GM12878 (cell line): ENCODE data around the gene WDR17. TPM values are rescaled to one million over a fixed set of nuclear protein-coding genes. Genes with fewer than 3 reads are reported as not detected.

Experiments used
- BCL11A ChIP-seq: IDR thresholded peaks from 2 replicates; pipeline ENCODE4 v1.6.1; 2011; ENCODE audit warnings: low read depth, low read length
- CEBPB ChIP-seq, 2 experiments: fragments of 150-350 bp in 1 of 2; IDR thresholded peaks; 2 replicates each; pipeline ENCODE4 v1.6.1; 2012 to 2014; ENCODE audit warnings: low read depth in 2 of 2, low read length in 2 of 2, borderline replicate concordance in 1 of 2, inconsistent platforms in 1 of 2
- DPF2 ChIP-seq: fragments of 450-650 bp; IDR thresholded peaks from 2 replicates; pipeline ENCODE4 v1.6.1; 2017; ENCODE audit warnings: mild to moderate bottlenecking
- E4F1 ChIP-seq: fragments of 450-650 bp; IDR thresholded peaks from 2 replicates; pipeline ENCODE4 v1.6.1; 2018; ENCODE audit warnings: borderline replicate concordance, mild to moderate bottlenecking; ENCODE audit not compliant: partially characterized antibody
- EGR1 ChIP-seq, 2 experiments: IDR thresholded peaks; 1 replicate in 1 of 2; 2 replicates in 1 of 2; pipeline ENCODE4 v1.6.1; 2011 to 2012; ENCODE audit warnings: low read depth in 2 of 2, low read length in 2 of 2, borderline replicate concordance in 1 of 2, mild to moderate bottlenecking in 1 of 2, moderate library complexity in 1 of 2
- IKZF1 ChIP-seq: fragments of 450-650 bp; conservative IDR thresholded peaks from 2 replicates; pipeline ENCODE4 v1.6.1; 2017; ENCODE audit warnings: antibody characterized with exemption, mild to moderate bottlenecking
- IRF4 ChIP-seq: IDR thresholded peaks from 2 replicates; pipeline ENCODE4 v1.6.1; 2011; ENCODE audit warnings: low read depth, low read length
- MAX ChIP-seq: IDR thresholded peaks from 2 replicates; pipeline ENCODE4 v1.6.1; 2012; ENCODE audit warnings: low read depth, low read length, improper control_type of control experiment
- MTA2 ChIP-seq: fragments of 450-650 bp; IDR thresholded peaks from 2 replicates; pipeline ENCODE4 v1.6.1; 2016; ENCODE audit warnings: low read depth, mild to moderate bottlenecking, moderate library complexity
- NFIC ChIP-seq: IDR thresholded peaks from 2 replicates; pipeline ENCODE4 v1.6.1; 2012; ENCODE audit warnings: low read depth, mild to moderate bottlenecking, inconsistent platforms, low read length, moderate library complexity
- NKRF ChIP-seq: fragments of 450-650 bp; conservative IDR thresholded peaks from 2 replicates; pipeline ENCODE4 v1.6.1; 2017; ENCODE audit warnings: mild to moderate bottlenecking, moderate library complexity
- RAD51 ChIP-seq: fragments of 450-650 bp; IDR thresholded peaks from 2 replicates; pipeline ENCODE4 v1.6.1; 2016; ENCODE audit warnings: moderate library complexity, mild to moderate bottlenecking, inconsistent platforms
- SKIL ChIP-seq: fragments of 450-650 bp; IDR thresholded peaks from 2 replicates; pipeline ENCODE4 v1.6.1; 2017; ENCODE audit warnings: mild to moderate bottlenecking, low read depth, inconsistent platforms; ENCODE audit not compliant: poor library complexity, severe bottlenecking
- SMAD1 ChIP-seq: fragments of 450-650 bp; IDR thresholded peaks from 2 replicates; pipeline ENCODE4 v1.6.1; 2018; ENCODE audit warnings: mild to moderate bottlenecking, low read depth; ENCODE audit not compliant: partially characterized antibody
- SREBF1 ChIP-seq: IDR thresholded peaks from 2 replicates; pipeline ENCODE4 v1.6.1; 2012; ENCODE audit warnings: mild to moderate bottlenecking, low read length
- TAF1 ChIP-seq: IDR thresholded peaks from 2 replicates; pipeline ENCODE4 v1.6.1; 2011; ENCODE audit warnings: mild to moderate bottlenecking, low read depth, low read length, borderline replicate concordance
- ZBTB40 ChIP-seq: fragments of 450-650 bp; IDR thresholded peaks from 2 replicates; pipeline ENCODE4 v1.6.1; 2016; ENCODE audit warnings: mild to moderate bottlenecking, moderate library complexity, borderline replicate concordance
- polyA plus RNA-seq, 11 experiments: library from polyadenylated mRNA; depleted of rRNA in 4 of 11; unstranded in 6 of 11; stranded (reverse) in 5 of 11; fragments of >200 nt; fragmentation: Nextera tagmentation in 4 of 11; fragmentation: Illumina TruSeq in 1 of 11; extraction: Ambion mirVana in 4 of 11; extraction: Trizol in 1 of 11; gene quantifications; 1 replicate in 1 of 11; 2 replicates in 10 of 11; pipeline versions ENCODE4 v1.2.1 to v1.2.3, GENCODE V29; 2011 to 2016; ENCODE audit warnings: inconsistent platforms in 2 of 11, missing spikeins in 2 of 11, low read depth in 1 of 11
- total RNA-seq, 4 experiments: library from RNA; depleted of rRNA in 3 of 4; stranded (reverse); fragments of >200 nt in 3 of 4; fragmentation: Illumina TruSeq in 1 of 4; extraction: Trizol in 1 of 4; gene quantifications; 2 replicates each; pipeline versions ENCODE4 v1.2.1 to v1.2.3, GENCODE V29; 2013 to 2021

Gene WDR17
- total and polyA plus RNA-seq, 10 of the 15 experiments (the other 5 are each of a cell fraction or from before 2014, with no cell fraction given), result 0.43 to 3.8 (median 2.8) TPM

- TF ChIP-seq BCL11A, result no peak
- TF ChIP-seq SKIL, result no peak
- no peak for TF ChIP-seq DPF2
- TF ChIP-seq NKRF, result no peak
- no peak for TF ChIP-seq MAX
- TF ChIP-seq IRF4, result no peak
- peak; percentile 77; the same call in 1 of the 2 replicates for TF ChIP-seq NFIC
- TF ChIP-seq MTA2, result peak; percentile 37; the same call in 1 of the 2 replicates
- TF ChIP-seq TAF1, result no peak
- peak; percentile 97 for TF ChIP-seq RAD51
- TF ChIP-seq CEBPB (IDR thresholded peaks at IDR 0.05; ENCODE audit: borderline replicate concordance in 1 of 2, low read depth in 2 of 2, low read length in 2 of 2), result no peak
- TF ChIP-seq SREBF1, result no peak
- TF ChIP-seq E4F1, result no peak
- no peak for TF ChIP-seq SMAD1
- TF ChIP-seq ZBTB40, result no peak
- TF ChIP-seq IKZF1, result no peak
- no peak for TF ChIP-seq EGR1 (IDR thresholded peaks at IDR 0.05; ENCODE audit: borderline replicate concordance in 1 of 2, low read depth in 2 of 2, low read length in 2 of 2)
Observed at GRCh38 chr4:176052744-176053143, 12.9 kb upstream of the WDR17 start (continued).
